ENCODE measurements around the gene ZBTB47.

GRCh38 chr3:42709621-42710020, 56.1 kb downstream of the ZBTB47 start:
- no peak for TF ChIP-seq CTCF (IDR thresholded peaks at IDR 0.05)
- no peak for TF ChIP-seq POLR2A (IDR thresholded peaks at IDR 0.05)
